ENCODE results near the gene FIG4.
"Not testable (repeated sequence)": the region's sequence is repeated elsewhere in the genome, so short reads cannot be mapped to it uniquely, and the experiment has no call there.

Gene FIG4

DNA sequence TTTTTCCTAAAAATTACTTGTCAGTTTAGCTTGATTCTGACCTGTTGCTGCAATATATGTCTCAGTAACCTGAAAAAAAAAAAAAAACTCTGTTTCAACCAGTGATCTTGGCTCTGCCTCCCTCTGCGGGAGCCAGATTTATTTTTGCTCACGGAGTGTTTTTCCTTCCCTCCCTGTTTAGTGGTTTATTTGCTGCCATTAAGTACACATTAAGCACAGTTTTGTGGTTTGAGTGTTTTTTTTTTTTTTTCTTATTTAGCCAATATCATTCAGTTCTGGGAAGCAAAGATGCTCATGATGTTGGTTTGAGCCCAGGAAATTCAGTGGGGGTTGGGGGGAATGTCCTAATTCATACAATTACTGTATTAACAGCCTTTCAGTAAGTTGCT, 176.9 kb downstream of the FIG4 start:
- in situ Hi-C loops (cut with HindIII; ENCODE audit: low pct_ligation_motif_present, low sequenced_read_pairs): no loop called here

DNA sequence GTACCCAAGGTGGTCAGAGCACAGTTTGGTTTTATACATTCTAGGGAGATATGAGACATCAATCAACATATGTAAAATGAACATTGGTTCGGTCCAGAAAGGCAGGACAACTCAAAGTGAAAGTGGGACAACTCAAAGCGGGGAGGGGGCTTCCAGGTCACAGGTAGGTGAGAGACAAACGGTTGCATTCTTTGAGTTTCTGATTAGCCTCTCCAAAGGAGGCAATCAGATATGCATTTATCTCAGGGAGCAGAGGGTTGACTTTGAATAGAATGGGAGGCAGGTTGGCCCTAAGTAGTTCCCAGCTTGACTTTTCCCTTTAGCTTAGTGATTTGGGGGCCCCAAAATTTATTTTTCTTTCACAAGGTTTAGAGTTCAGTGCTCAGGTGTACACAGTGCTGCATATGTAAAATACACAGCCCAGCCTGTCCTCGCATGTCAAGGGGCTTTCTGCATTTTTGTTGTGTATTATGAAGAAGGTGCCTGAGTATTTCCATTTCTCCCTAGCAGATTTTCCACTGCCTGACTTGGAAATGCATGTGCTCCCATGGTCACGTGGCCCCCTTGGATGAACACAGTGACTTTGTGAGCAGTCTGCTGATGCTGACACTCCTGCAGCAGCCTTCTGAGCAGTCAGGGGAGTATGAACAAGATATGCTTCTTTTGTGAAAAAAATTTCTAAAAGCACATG, 178.4 kb downstream of the FIG4 start:
- in situ Hi-C loops (cut with HindIII; ENCODE audit: low pct_ligation_motif_present, low sequenced_read_pairs); H3K27me3 ChIP-seq (replicated peaks); H3K36me3 ChIP-seq (replicated peaks); H3K4me3 ChIP-seq (ENCODE audit: low read depth, low read length); DNase-seq; H3K27ac ChIP-seq: not testable (repeated sequence)

More for the DNA sequence above, 176.9 kb downstream of the FIG4 start:
- no peak for DNase-seq
- Histone ChIP-seq H3K36me3 (replicated peaks) (no peaks in the 10 kb centered on the region), H3K4me3 (ENCODE audit: low read depth, low read length) (no peak overlapping the region), H3K27ac (no peak overlapping the region), H3K27me3 (replicated peaks) (peaks cover 2% of the 10 kb centered on the region)
- TF ChIP-seq CTCF (IDR thresholded peaks at IDR 0.05; ENCODE audit: low read depth, low read length, missing control alignments): no peak

DNA sequence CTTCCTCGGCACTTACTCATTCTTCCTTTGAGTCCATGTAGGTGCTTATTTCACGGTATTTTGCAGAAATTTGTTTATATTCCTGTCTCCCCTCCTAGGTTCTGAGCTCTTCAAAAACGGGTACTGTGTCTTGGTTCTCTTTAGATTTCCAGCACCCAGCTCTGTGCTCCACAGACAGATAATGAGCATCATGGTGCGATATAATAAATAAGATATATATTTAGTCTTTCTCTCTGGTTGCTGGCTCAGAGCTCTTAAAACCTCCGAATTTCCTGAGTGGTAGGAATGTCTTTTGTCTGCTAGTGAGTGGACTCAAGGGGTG, 179.0 kb downstream of the FIG4 start:
- in situ Hi-C loops (cut with HindIII; ENCODE audit: low pct_ligation_motif_present, low sequenced_read_pairs): no loop called here
- H3K27ac ChIP-seq: no peak overlapping the region
- no peak for DNase-seq
- no peak overlapping the region for H3K4me3 ChIP-seq (ENCODE audit: low read depth, low read length)
- TF ChIP-seq CTCF (IDR thresholded peaks at IDR 0.05; ENCODE audit: low read depth, low read length, missing control alignments): no peak
- no peaks in the 10 kb centered on the region for H3K36me3 ChIP-seq (replicated peaks)
- H3K27me3 ChIP-seq (replicated peaks): peaks cover 2% of the 10 kb centered on the region

GRCh38 chr6:109872549-109872948, 181.5 kb downstream of the FIG4 start:
- Histone ChIP-seq H3K36me3 (replicated peaks) (no peaks in the 10 kb centered on the region), H3K4me3 (ENCODE audit: low read depth, low read length) (no peak overlapping the region), H3K27ac (no peak overlapping the region), H3K27me3 (replicated peaks) (no peaks in the 10 kb centered on the region)
- no peak for TF ChIP-seq CTCF (IDR thresholded peaks at IDR 0.05; ENCODE audit: low read depth, low read length, missing control alignments)
- in situ Hi-C loops (cut with HindIII; ENCODE audit: low pct_ligation_motif_present, low sequenced_read_pairs): no loop called here
- DNase-seq: no peak

- no peaks in the 10 kb centered on the region for H3K27me3 ChIP-seq (replicated peaks)
- in situ Hi-C loops (cut with HindIII; ENCODE audit: low pct_ligation_motif_present, low sequenced_read_pairs): no loop called here
- H3K27ac ChIP-seq: no peak overlapping the region
- H3K4me3 ChIP-seq (ENCODE audit: low read depth, low read length): no peak overlapping the region
- TF ChIP-seq CTCF (IDR thresholded peaks at IDR 0.05; ENCODE audit: low read depth, low read length, missing control alignments): no peak
- no peak for DNase-seq
- no peaks in the 10 kb centered on the region for H3K36me3 ChIP-seq (replicated peaks)
Observed at GRCh38 chr6:109872968-109873545, 182.0 kb downstream of the FIG4 start.

DNA sequence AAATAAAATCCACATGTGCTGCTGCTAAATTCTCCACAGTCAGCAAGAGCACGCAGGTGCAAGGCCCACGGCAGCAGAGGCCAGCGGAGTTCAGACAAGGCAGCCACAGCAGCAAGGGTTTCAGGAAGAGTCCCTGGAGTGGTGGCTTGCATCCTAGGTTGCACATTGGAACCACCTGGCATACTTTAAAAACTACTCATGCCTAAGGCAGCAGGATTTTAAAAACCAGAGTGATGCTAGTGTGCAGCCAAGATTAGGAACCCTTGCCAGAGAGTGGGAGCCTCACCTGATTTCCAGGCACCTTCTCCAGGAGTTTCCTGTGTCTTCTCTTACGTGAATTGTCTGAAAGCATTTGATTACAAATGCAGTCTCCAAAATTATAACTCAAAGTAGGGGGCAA, 183.0 kb downstream of the FIG4 start:
- Histone ChIP-seq H3K4me3 (ENCODE audit: low read depth, low read length) (no peak overlapping the region), H3K36me3 (replicated peaks) (no peaks in the 10 kb centered on the region), H3K27me3 (replicated peaks) (no peaks in the 10 kb centered on the region), H3K27ac (no peak overlapping the region)
- in situ Hi-C loops (cut with HindIII; ENCODE audit: low pct_ligation_motif_present, low sequenced_read_pairs): no loop called here
- no peak for DNase-seq
- no peak for TF ChIP-seq CTCF (IDR thresholded peaks at IDR 0.05; ENCODE audit: low read depth, low read length, missing control alignments)
